GM10266 (cell line): ENCODE measurements around the gene BRF1.
A peak's percentile ranks its signal among the peaks of the same experiment; 100 is the strongest.

Experiments
- DNase-seq: peaks from one replicate; pipeline ENCODE4 v3.0.0; 2012; ENCODE audit errors: extremely low spot score
- CTCF ChIP-seq: IDR thresholded peaks from 2 replicates; pipeline ENCODE4 v1.5.1; 2012; ENCODE audit warnings: mild to moderate bottlenecking, low read depth; ENCODE audit not compliant: control insufficient read depth, insufficient read depth; ENCODE audit errors: missing control alignments

Gene BRF1

GRCh38 chr14:105252552-105253328 is 48.1 kb downstream of the BRF1 start:
- no peak for DNase-seq
- TF ChIP-seq CTCF, result no peak

GRCh38 chr14:105251920-105252319 is 48.9 kb downstream of the BRF1 start:
- no peak for TF ChIP-seq CTCF
- DNase-seq, result no peak

GRCh38 chr14:105250986-105251385 is 49.8 kb downstream of the BRF1 start:
- no peak for DNase-seq
- no peak for TF ChIP-seq CTCF

GRCh38 chr14:105250008-105250366 is 50.8 kb downstream of the BRF1 start:
- no peak for DNase-seq
- no peak for TF ChIP-seq CTCF

- no peak for TF ChIP-seq CTCF
- DNase-seq, result no peak
Measured at GRCh38 chr14:105249182-105250007, 51.4 kb downstream of the BRF1 start.

- peak; percentile 98 for DNase-seq
- TF ChIP-seq CTCF, result peak; percentile 15
Measured at GRCh38 chr14:105248368-105249181, 52.2 kb downstream of the BRF1 start, which contains the start of gene BTBD6. TSS of gene BTBD6 (plus strand) at chr14:105248533. CDS start at chr14:105248712, 179 bp downstream.
